ENCODE results near the gene FBXW8.

Gene FBXW8

DNA sequence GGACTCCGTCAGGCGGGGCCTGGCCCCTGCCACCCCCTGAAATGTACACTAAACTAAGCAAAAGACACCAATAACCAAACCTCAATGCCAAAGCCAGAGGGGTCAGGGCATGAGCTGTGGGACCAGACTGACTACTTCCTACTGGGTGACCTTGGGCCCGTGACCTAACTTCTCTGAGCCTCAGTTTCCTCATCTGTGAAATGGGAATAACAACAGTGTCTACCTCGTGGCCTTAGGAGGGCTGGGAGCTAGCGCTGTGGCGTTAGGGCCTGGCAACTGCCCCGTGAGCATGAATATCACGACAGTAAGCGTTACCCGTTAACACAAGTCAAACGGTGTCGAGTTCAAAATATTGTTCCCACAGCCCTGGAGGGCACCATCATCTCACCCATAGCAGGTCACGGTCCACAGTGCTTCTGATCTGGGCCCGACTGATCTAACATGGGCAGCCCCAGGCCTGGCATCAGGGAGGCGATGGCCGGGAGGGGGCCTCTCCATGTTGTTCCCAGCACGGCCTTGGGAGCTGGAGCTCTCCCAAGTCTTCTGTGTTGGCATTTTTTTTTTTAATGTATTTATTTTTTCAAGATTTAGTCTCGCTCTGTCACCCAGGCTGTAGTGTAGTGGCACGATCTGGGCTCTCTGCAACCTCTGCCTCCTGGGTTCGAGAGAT, 136.2 kb downstream of the FBXW8 start:
- TF ChIP-seq SIN3A (IDR thresholded peaks at IDR 0.05; ENCODE audit: borderline replicate concordance, insufficient read depth, low read length) = no peak
- TF ChIP-seq, protein P1, sequence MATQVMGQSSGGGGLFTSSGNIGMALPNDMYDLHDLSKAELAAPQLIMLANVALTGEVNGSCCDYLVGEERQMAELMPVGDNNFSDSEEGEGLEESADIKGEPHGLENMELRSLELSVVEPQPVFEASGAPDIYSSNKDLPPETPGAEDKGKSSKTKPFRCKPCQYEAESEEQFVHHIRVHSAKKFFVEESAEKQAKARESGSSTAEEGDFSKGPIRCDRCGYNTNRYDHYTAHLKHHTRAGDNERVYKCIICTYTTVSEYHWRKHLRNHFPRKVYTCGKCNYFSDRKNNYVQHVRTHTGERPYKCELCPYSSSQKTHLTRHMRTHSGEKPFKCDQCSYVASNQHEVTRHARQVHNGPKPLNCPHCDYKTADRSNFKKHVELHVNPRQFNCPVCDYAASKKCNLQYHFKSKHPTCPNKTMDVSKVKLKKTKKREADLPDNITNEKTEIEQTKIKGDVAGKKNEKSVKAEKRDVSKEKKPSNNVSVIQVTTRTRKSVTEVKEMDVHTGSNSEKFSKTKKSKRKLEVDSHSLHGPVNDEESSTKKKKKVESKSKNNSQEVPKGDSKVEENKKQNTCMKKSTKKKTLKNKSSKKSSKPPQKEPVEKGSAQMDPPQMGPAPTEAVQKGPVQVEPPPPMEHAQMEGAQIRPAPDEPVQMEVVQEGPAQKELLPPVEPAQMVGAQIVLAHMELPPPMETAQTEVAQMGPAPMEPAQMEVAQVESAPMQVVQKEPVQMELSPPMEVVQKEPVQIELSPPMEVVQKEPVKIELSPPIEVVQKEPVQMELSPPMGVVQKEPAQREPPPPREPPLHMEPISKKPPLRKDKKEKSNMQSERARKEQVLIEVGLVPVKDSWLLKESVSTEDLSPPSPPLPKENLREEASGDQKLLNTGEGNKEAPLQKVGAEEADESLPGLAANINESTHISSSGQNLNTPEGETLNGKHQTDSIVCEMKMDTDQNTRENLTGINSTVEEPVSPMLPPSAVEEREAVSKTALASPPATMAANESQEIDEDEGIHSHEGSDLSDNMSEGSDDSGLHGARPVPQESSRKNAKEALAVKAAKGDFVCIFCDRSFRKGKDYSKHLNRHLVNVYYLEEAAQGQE (IDR thresholded peaks at IDR 0.05; ENCODE audit: insufficient read depth in 1 of 2, low read depth in 2 of 2, low read length in 2 of 2) = no peak
- no peak for TF ChIP-seq FOXP2 (optimal IDR thresholded peaks at IDR 0.05; ENCODE audit: borderline replicate concordance, extremely low read depth, extremely low read length, insufficient read depth)
- no peak for TF ChIP-seq TAF1 (IDR thresholded peaks at IDR 0.05; ENCODE audit: borderline replicate concordance, insufficient read depth, low read length)
- no peak for TF ChIP-seq POLR2AphosphoS5 (IDR thresholded peaks at IDR 0.05; ENCODE audit: low read depth, low read length)

DNA sequence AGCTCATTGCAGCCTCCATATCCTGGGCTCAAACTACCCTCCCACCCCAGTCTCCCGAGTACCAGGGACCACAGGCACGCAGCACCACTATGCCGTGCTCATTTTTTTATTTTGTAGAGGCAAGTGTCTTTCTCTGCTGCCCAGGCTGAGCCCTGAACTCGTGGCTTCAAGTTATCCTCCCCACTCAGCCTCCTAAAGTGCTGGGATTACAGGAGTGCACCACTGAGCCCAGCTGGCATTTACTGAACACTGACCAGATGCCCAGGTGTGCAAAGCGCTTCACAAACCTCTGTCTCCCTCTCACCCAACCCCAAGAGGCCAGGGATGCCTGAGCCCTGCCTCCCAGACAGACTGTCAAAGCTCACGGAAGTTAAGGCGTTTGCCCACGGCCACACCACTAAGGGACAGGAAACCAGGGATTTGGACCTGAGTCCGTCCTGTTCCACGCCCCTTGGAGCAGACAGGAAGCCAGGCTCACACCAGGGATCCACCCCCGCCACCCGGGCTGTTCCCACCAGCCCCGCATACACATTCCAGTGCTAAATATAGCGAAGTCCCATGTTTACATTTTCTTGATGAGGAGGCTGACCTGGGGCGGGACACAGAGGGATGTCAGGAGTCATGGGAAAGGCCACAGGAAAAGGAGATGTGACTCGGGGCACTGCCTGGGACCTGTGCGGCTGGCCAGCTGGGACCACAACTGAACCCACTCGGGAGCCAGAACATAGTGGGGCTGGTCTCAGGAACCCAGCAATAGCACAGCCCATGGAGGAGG, 137.2 kb downstream of the FBXW8 start:
- no peak for TF ChIP-seq POLR2AphosphoS5 (IDR thresholded peaks at IDR 0.05; ENCODE audit: low read depth, low read length)
- peak; percentile 79 for TF ChIP-seq FOXP2 (optimal IDR thresholded peaks at IDR 0.05; ENCODE audit: borderline replicate concordance, extremely low read depth, extremely low read length, insufficient read depth)

GRCh38 chr12:117048585-117048904, 137.8 kb downstream of the FBXW8 start:
- TF ChIP-seq, protein P1 (IDR thresholded peaks at IDR 0.05; ENCODE audit: insufficient read depth in 1 of 2, low read depth in 2 of 2, low read length in 2 of 2) = no peak
- TF ChIP-seq FOXP2 (optimal IDR thresholded peaks at IDR 0.05; ENCODE audit: borderline replicate concordance, extremely low read depth, extremely low read length, insufficient read depth) = no peak
- no peak for TF ChIP-seq SIN3A (IDR thresholded peaks at IDR 0.05; ENCODE audit: borderline replicate concordance, insufficient read depth, low read length)

DNA sequence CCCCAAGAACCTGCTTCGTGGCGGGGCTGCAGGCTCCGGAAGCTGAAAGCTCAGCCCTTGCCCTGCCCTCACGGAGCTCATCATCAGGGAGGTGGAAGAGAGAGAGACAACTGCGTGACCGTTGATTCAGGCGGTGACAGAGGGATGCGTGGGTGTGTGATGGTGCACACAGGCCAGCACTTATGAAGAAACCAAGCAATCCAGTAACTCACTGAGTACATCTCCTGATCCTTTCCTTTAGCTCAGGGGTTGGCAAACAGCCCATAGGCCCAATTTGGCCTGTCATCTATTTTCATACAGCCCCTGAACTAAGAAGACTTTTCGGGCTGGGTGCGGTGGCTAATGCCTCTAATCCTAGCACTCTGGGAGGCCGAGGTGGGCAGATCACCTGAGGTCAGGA, 138.5 kb downstream of the FBXW8 start:
- TF ChIP-seq FOXP2 (optimal IDR thresholded peaks at IDR 0.05; ENCODE audit: borderline replicate concordance, extremely low read depth, extremely low read length, insufficient read depth) (no peak), POLR2AphosphoS5 (IDR thresholded peaks at IDR 0.05; ENCODE audit: low read depth, low read length) (no peak), TAF1 (IDR thresholded peaks at IDR 0.05; ENCODE audit: borderline replicate concordance, insufficient read depth, low read length) (no peak), SIN3A (IDR thresholded peaks at IDR 0.05; ENCODE audit: borderline replicate concordance, insufficient read depth, low read length) (no peak)
- TF ChIP-seq, protein P1 (IDR thresholded peaks at IDR 0.05; ENCODE audit: insufficient read depth in 1 of 2, low read depth in 2 of 2, low read length in 2 of 2) = no peak

- TF ChIP-seq, protein P1 (IDR thresholded peaks at IDR 0.05; ENCODE audit: insufficient read depth in 1 of 2, low read depth in 2 of 2, low read length in 2 of 2) = no peak
- no peak for TF ChIP-seq FOXP2 (optimal IDR thresholded peaks at IDR 0.05; ENCODE audit: borderline replicate concordance, extremely low read depth, extremely low read length, insufficient read depth)
- TF ChIP-seq TAF1 (IDR thresholded peaks at IDR 0.05; ENCODE audit: borderline replicate concordance, insufficient read depth, low read length) = no peak
- TF ChIP-seq POLR2AphosphoS5 (IDR thresholded peaks at IDR 0.05; ENCODE audit: low read depth, low read length) = no peak
- no peak for TF ChIP-seq SIN3A (IDR thresholded peaks at IDR 0.05; ENCODE audit: borderline replicate concordance, insufficient read depth, low read length)
Observed at GRCh38 chr12:117050060-117050459, 139.3 kb downstream of the FBXW8 start.
